GM04504 (cell line): ENCODE results near the gene SMIM43.
"Not testable (repeated sequence)": the region's sequence is repeated elsewhere in the genome, so short reads cannot be mapped to it uniquely, and the experiment has no call there.

Experiments used
- DNase-seq: peaks from one replicate; pipeline ENCODE4 v3.0.0-alpha.2; 2012; ENCODE audit warnings: low read depth

The SMIM43 gene

DNA sequence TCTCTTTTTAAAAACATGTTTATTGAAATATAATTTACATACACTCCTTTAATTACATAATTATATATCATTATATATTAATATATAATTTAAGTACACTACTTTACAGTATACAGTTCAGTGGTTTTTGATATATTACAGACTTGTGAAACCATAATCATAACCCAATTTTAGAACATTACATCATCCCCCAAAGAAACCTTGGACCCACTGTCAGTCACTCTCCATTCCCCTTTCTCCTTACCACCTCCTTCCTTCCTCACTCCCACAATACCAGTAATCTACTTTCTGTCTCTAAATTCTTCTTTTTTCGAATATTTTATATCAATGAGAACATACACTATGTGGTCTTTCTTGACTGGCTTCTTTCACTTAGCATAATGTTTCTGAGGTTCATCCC lies 18.2 kb upstream of the SMIM43 start:
- DNase-seq: no peak

- no peak for DNase-seq
Observed at GRCh38 chr4:121778991-121779628, 14.1 kb upstream of the SMIM43 start.

DNA sequence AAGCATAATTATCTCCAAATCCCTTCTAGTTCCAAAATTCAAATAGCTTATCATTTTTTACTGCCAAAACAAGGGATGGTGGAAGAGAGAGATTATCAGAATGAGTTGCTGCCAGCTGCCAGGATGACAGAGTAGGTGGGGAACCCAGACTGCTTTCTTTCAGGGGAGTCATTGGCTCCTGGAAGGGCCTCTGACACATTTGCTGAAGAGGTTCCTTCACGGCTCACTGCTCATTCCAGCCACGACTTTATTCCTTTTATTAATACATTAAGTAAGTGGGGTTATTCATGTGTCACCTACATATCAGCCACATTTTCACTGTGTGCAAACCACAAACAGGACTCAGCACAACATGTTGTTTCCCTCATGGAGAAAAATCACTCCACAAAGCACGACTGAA lies 12.7 kb upstream of the SMIM43 start:
- DNase-seq: no peak

DNA sequence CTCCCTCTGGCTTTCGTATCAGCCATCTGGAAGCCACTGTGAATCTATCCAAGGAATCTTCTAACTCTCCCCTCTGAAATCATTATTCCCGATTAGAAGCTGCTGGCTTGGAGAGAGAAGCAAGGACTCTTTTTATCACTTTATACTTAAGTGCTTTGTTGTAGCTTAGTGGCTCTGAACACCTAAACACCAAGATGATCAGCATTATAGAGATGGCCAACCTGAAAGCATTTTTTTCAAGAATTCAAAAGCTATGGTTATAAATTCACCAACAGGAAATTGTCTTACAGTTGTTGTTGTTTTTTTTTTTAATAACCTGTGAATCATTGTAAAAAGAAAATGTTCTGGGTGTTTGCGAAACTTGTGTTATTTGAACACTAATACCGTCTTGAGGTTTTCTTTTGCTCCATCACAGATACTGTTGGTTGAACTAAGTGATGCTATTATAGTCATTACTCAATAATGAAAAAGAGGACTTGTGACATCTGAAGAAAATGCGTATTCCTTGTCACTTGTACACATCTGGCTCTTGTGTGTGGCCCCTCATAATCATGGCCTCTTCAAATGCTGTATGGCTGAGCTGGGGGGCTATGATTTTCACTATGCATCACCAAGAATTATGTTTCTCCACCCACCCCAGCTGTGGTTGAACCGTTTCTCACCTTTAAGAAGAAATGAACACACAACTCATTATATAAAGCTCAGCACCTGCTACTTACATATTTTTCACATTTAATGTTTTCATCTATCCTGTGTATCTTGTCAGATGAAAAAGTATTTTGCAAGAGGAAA lies 11.8 kb upstream of the SMIM43 start:
- no peak for DNase-seq

DNA sequence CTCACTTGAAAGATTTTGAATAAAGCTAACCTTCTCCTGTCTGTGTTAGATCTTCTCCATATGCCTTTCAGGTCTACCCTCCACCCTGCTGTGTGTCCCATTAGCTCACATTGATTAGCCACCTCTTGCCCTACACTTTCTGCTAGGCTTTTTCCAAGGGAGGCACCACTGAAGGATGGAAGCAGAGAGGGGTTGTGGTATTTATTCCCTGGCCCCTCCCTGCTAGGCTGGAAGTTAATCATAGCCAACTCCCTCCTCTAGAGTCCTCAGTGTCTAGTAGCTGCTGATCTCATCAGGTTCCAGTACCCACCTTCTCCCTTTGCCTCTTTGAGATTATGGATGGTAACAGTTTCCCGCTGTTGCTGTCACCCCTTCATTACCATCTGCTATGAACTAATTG lies 8.9 kb upstream of the SMIM43 start:
- DNase-seq: no peak

DNA sequence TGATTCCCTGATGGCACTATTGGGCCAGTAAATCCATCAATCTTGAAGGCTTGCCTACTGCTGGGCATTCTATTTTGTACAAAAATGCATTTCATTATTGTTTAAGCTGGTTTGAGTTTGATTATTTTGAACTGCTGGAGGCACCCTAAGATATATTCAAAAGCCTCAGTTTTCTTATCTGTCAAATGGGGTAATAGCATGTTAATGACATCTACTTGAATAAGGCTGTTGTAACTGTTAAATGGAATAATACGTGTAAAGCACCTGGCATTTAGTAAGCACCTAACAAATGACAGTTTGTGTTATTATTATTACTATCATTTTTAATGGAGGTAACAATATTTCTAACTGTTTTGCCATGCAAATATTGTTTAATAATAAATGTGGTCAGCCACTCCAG lies 6.9 kb upstream of the SMIM43 start:
- no peak for DNase-seq

- DNase-seq: no peak
Observed at GRCh38 chr4:121769341-121769740, 4.4 kb upstream of the SMIM43 start.

- no peak for DNase-seq
Observed at GRCh38 chr4:121767166-121767565, 2.2 kb upstream of the SMIM43 start.

GRCh38 chr4:121765971-121766538 lies 1.1 kb upstream of the SMIM43 start:
- no peak for DNase-seq

DNA sequence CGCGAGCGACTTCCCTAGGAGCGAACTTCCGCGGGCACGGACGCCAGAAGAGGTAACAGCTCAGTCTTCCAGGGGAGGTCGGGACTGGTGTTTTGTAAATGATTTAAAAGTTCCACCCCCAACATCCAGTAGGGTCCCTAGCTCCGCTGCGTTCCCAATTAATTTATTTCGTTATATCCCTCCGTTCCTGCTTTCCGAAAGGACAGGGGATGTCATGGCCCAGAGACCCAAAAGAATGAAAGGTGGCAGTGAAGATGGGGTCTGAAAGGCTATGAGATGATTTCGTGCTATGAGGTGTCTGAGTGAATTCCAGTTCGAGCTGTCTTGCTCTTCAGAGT lies 373 bp upstream of the SMIM43 start:
- no peak for DNase-seq

GRCh38 chr4:121764303-121764701 lies 662 bp downstream of the SMIM43 start:
- DNase-seq: no peak

DNA sequence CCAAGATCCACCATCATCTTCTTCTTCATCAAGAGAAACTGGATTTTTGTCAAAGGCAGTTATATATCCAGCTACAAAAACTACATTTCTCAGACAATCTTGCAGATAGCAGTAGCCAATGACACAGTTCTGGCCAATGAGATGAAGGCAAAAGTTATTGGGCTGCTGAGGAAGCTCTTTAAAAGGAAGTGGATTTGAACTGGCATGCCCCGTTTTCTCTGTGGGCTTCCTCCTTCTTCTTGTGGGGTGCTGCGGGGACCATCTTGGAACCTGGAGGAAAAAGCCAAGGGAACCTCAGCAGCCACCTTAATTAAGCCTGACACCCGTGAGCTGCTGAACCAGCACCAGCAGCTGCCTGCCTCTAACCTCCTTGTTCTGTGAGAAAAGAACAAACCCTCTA lies 4.8 kb downstream of the SMIM43 start:
- DNase-seq: no peak

DNA sequence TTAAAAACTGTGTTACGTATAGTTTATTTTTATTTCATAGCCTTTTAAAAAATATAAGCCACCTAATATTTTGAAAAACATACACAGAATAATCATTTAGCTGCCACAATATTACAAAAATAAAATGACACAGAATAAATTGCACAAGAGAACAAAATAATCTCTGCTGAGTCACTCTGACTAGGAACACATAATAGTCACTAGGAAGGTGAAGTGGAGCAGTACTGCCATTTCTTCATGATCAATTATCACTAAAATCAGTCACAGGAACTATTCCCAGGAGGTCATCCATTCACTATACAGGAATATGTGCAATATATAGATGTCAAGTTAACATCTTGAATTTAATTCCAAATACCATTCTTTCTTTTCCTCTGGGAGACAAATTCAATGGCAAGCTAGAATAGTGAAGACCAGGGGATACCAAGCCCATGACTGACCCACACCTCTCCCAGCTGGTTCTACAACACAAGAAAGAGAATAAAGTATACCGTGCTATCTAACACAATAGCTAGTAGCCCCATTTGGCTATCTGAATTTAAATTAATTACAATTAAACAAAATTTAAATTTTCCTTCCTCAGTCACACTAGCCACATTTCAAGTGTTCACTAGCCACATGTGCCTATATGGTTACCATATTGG lies 5.9 kb downstream of the SMIM43 start:
- DNase-seq: no peak

- DNase-seq: not testable (repeated sequence)
Observed at GRCh38 chr4:121752142-121752541, 12.8 kb downstream of the SMIM43 start.

DNA sequence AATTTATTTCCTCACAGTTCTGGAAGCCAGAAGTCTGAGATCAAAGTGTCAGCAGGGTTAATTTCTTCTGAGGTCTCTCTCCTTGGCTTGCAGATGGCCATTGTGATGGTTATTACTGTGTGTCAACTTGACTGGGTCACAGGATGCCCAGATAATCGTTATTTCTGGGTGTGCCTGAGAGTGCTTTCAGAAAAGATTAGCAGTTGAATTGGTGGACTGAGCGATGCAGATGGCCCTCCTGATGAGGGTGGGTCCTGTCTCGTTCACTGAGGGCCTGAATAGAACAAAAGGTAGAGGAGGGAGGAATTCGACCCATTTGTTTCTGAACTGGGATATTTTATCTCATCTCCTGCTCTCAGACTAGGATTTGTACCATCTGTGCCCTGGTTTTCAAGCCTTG lies 15.7 kb downstream of the SMIM43 start:
- no peak for DNase-seq

GRCh38 chr4:121742794-121743193 lies 22.2 kb downstream of the SMIM43 start:
- no peak for DNase-seq

- DNase-seq: no peak
Observed at GRCh38 chr4:121741751-121742150, 23.2 kb downstream of the SMIM43 start.

- DNase-seq: no peak
Observed at GRCh38 chr4:121740796-121741409, 24.1 kb downstream of the SMIM43 start.

GRCh38 chr4:121739575-121739974 lies 25.4 kb downstream of the SMIM43 start:
- no peak for DNase-seq

- DNase-seq: no peak
Observed at GRCh38 chr4:121738780-121739535, 26.0 kb downstream of the SMIM43 start.

DNA sequence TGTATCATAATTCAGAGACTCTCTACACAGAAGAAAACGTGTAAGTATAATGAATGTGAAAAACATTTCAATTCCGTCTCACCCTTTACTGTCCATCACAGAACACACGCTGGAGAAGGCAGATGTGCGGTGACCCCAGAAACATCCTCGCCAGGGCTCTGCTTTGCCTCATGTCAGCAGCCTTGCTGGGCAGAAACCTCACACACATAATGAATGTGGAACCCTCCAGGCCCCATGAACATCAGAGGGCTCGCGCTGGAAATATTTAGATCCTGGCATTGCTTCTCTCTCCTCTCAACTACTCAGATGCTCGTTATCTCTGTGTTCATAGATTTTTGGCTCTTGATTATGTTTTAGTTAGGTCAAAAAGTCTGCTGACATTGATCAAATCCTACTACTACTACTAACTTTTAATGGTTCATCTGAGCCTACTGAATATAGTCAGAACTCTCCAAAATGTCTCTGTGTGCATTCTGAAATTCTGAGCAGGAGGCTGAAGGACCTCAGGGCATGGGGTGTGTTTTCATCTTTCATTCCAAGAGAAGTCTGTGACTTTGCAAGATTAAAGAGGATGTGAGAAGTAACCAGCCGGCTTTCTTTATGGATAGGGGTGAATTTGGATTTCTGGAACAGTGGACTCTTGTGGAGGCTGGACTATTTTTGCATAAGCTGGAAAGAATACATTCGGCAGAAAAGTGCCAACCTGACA lies 27.0 kb downstream of the SMIM43 start:
- no peak for DNase-seq
